DMS153 (cell line): Measurements from ENCODE around the gene LIN7C.

ENCODE experiments used
- DNase-seq: peaks from one replicate; lab custom pipeline; 2025; lab: John Stamatoyannopoulos, UW

Gene LIN7C

DNA sequence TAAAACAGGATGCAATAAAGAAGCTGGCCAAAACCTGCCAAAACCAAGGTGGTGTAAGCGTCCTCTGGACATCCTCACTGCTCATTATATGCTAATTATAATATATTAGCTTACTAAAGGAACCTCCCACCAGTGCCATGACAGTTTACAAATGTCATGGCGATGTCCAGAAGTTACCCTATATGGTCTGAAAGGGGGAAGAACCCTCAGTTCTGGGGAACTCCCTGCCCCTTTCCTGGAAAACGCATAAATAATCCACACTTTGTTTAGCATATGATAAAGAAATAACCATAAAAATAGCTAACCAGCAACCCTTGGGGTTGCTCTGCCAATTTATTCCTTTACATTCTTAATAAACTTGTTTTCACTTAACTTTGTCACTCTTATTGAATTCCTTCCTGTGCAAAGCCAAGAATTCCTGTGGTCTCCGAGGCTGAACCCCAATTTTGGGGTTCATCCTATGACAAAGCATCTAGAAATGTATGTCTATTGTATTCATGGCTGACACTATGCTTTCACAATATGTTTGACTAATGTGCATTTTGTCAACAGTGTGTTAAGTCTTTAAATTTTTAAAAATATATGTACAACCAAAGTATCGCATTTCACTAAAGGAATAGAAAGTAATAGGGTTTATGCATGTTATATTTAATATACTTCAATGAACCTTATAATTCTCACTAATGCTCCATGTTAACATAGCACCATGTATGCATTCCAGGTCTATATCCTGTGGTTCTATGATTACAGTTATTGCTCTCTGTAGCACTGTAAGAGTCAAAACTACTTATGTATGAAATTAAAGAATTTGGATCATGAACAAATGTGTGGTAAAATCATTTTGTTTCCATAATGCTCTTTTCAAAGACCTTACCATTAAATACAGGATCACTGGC lies 59.0 kb downstream of the LIN7C start:
- DNase-seq: no peak

DNA sequence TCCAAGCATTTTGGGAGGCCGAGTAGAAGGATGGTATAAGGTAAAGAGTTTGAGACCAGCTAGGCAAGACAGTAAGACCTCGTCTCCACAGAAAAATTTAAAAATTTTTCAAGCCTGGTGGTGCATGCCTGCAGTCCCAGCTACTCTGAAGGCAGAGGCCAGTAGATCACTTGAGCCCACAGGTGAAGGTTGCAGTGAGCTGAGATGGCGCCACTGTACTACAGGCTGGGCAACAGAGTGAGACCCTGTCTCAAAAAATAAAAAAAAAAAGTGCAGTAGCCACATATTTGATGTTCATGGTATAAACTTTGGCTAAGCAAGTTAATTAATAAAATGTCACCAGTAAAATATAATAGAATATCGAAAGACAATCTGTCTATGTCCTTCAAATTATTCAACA lies 60.9 kb downstream of the LIN7C start:
- DNase-seq: no peak

DNA sequence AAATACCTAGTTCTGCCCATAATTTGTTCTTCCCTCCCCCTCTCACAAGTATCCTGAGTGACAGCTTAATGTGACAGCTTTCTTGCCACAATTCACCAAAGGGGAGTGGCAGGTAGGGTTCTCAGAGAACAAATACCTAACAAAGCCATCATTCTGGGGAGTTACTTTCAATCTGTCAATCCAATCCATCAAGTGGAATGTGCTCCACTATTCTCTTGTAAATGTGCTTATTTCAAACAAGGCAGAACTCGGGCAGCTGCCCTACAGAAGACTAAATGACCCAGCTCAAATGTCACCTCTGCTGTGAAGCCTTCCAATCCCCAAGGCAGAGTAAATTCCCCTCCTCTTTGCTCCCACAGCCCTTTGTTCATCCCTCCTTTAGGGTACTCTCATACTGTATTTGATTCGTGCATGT lies 61.8 kb downstream of the LIN7C start:
- peak; percentile 93 for DNase-seq
